WTC11 (cell line): ENCODE measurements around the gene TFCP2. TPM values are rescaled to one million over a fixed set of nuclear protein-coding genes. Genes with fewer than 3 reads are reported as not detected.

Experiments used
- ATAC-seq: fragments of 200-7000 bp; cut with Tn5 transposase; 2 replicates; pipeline ENCODE4 v1.10.0; 2021; ENCODE audit warnings: mild to moderate bottlenecking, moderate library complexity
- CTCF ChIA-PET: fragments of 300-600 bp; sonication (Branson Sonifier 250); formaldehyde crosslinking; loops from one replicate; lab custom pipeline; 2021; ENCODE audit warnings: antibody characterized with exemption; lab: Charles Lee
- POLR2A ChIA-PET: fragments of 350-600 bp; sonication (Branson Sonifier 250); formaldehyde crosslinking; loops from one replicate; lab custom pipeline; 2021; ENCODE audit warnings: antibody characterized with exemption; lab: Charles Lee
- DNase-seq: peaks from one replicate; pipeline ENCODE4 v3.0.0; 2021; ENCODE audit warnings: low spot score
- H3K27ac Mint-ChIP-seq: 2 replicates; pipeline ENCODE4 v1.8.0; 2021; ENCODE audit warnings: mixed read lengths
- H3K27me3 Mint-ChIP-seq: 2 replicates; pipeline ENCODE4 v1.8.0; 2021; ENCODE audit warnings: low read depth, mild to moderate bottlenecking, moderate library complexity, mixed read lengths
- H3K36me3 Mint-ChIP-seq: 2 replicates; pipeline ENCODE4 v1.8.0; 2021; ENCODE audit warnings: mixed read lengths
- H3K4me1 Mint-ChIP-seq: 2 replicates; pipeline ENCODE4 v1.8.0; 2022; ENCODE audit warnings: mixed read lengths
- H3K4me3 Mint-ChIP-seq: 2 replicates; pipeline ENCODE4 v1.8.0; 2021; ENCODE audit warnings: mild to moderate bottlenecking, moderate library complexity, mixed read lengths
- H3K9me3 Mint-ChIP-seq: 2 replicates; pipeline ENCODE4 v1.8.0; 2021; ENCODE audit warnings: mixed read lengths
- ATF1 ChIP-seq: sonication (generic); formaldehyde crosslinking; IDR thresholded peaks from 2 replicates; pipeline ENCODE4 v1.8.1; 2023; ENCODE audit warnings: mild to moderate bottlenecking, moderate library complexity, missing genetic modification reagents
- CREB1 ChIP-seq: sonication (generic); formaldehyde crosslinking; IDR thresholded peaks from 2 replicates; pipeline ENCODE4 v1.8.0; 2023; ENCODE audit warnings: mild to moderate bottlenecking, missing genetic modification reagents
- EMX1 ChIP-seq: fragments of 250-450 bp; sonication (Bioruptor Pico); IDR thresholded peaks from 2 replicates; pipeline ENCODE4 v1.8.0; 2021; ENCODE audit warnings: mild to moderate bottlenecking
- ESRRA ChIP-seq: sonication (generic); formaldehyde crosslinking; IDR thresholded peaks from 2 replicates; pipeline ENCODE4 v1.8.1; 2022; ENCODE audit warnings: mild to moderate bottlenecking, missing genetic modification reagents, borderline replicate concordance
- GABPB1 ChIP-seq: sonication (generic); formaldehyde crosslinking; IDR thresholded peaks from 2 replicates; pipeline ENCODE4 v1.8.1; 2023; ENCODE audit warnings: mild to moderate bottlenecking, missing genetic modification reagents
- GRHL2 ChIP-seq: fragments of 250-450 bp; sonication (Bioruptor Pico); IDR thresholded peaks from 2 replicates; pipeline ENCODE4 v1.8.0; 2022; ENCODE audit warnings: mild to moderate bottlenecking, moderate library complexity; ENCODE audit not compliant: insufficient replicate concordance, severe bottlenecking
- GTF2I ChIP-seq: fragments of 250-450 bp; sonication (Bioruptor Pico); conservative IDR thresholded peaks from 2 replicates; pipeline ENCODE4 v1.4.0; 2021; ENCODE audit warnings: mild to moderate bottlenecking
- NFE2L1 ChIP-seq: sonication (generic); formaldehyde crosslinking; IDR thresholded peaks from 2 replicates; pipeline ENCODE4 v1.8.1; 2023; ENCODE audit warnings: missing genetic modification reagents
- NFYB ChIP-seq: sonication (generic); formaldehyde crosslinking; conservative IDR thresholded peaks from 2 replicates; pipeline ENCODE4 v1.8.0; 2022; ENCODE audit warnings: low read depth, missing genetic modification reagents
- NR1H2 ChIP-seq: sonication (generic); formaldehyde crosslinking; IDR thresholded peaks from 2 replicates; pipeline ENCODE4 v1.9.0; 2021; ENCODE audit warnings: mild to moderate bottlenecking, moderate library complexity, missing genetic modification reagents
- NR2C2 ChIP-seq: sonication (generic); formaldehyde crosslinking; IDR thresholded peaks from 2 replicates; pipeline ENCODE4 v1.8.0; 2022; ENCODE audit warnings: mild to moderate bottlenecking, missing genetic modification reagents
- NR3C1 ChIP-seq: sonication (generic); formaldehyde crosslinking; conservative IDR thresholded peaks from 2 replicates; pipeline ENCODE4 v1.8.1; 2023; ENCODE audit warnings: low read depth, mild to moderate bottlenecking, missing genetic modification reagents
- RELA ChIP-seq: sonication (generic); formaldehyde crosslinking; IDR thresholded peaks from 2 replicates; pipeline ENCODE4 v1.8.1; 2022; ENCODE audit warnings: missing genetic modification reagents, mild to moderate bottlenecking, borderline replicate concordance
- RORB ChIP-seq: fragments of 250-450 bp; sonication (Bioruptor Pico); IDR thresholded peaks from 2 replicates; pipeline ENCODE4 v1.9.0; 2021; ENCODE audit warnings: mild to moderate bottlenecking
- SMAD3 ChIP-seq: sonication (generic); formaldehyde crosslinking; IDR thresholded peaks from 2 replicates; pipeline ENCODE4 v1.8.0; 2022; ENCODE audit warnings: missing genetic modification reagents, mild to moderate bottlenecking, borderline replicate concordance
- SMAD4 ChIP-seq: sonication (generic); formaldehyde crosslinking; IDR thresholded peaks from 2 replicates; pipeline ENCODE4 v1.8.0; 2022; ENCODE audit warnings: mild to moderate bottlenecking, missing genetic modification reagents
- TCF7 ChIP-seq: sonication (generic); formaldehyde crosslinking; IDR thresholded peaks from 2 replicates; pipeline ENCODE4 v1.8.0; 2022; ENCODE audit warnings: mild to moderate bottlenecking, low read depth, missing genetic modification reagents, moderate library complexity
- total RNA-seq: library from RNA; stranded (reverse); gene quantifications from 3 replicates; pipeline ENCODE4 v1.2.3, GENCODE V29; 2021
- TF ChIP-seq, protein P1 (sequence below): fragments of 250-450 bp; sonication (Bioruptor Pico); IDR thresholded peaks from 2 replicates; pipeline ENCODE4 v1.9.0; 2021; ENCODE audit warnings: mild to moderate bottlenecking
- TF ChIP-seq, protein P2 (sequence below): sonication (generic); formaldehyde crosslinking; IDR thresholded peaks from 2 replicates; pipeline ENCODE4 v1.8.0; 2023; ENCODE audit warnings: missing genetic modification reagents, mild to moderate bottlenecking, borderline replicate concordance
- TF ChIP-seq, protein P3 (sequence below): sonication (generic); formaldehyde crosslinking; IDR thresholded peaks from 2 replicates; pipeline ENCODE4 v1.8.0; 2023; ENCODE audit warnings: missing genetic modification reagents
- TF ChIP-seq, protein P4 (sequence below): sonication (generic); formaldehyde crosslinking; IDR thresholded peaks from 2 replicates; pipeline ENCODE4 v1.8.1; 2022; ENCODE audit warnings: missing genetic modification reagents, borderline replicate concordance
- TF ChIP-seq, protein P5 (sequence below): sonication (generic); formaldehyde crosslinking; IDR thresholded peaks from 2 replicates; pipeline ENCODE4 v1.8.1; 2022; ENCODE audit warnings: mild to moderate bottlenecking, missing genetic modification reagents, moderate library complexity, borderline replicate concordance
- TF ChIP-seq, protein P6 (sequence below): sonication (generic); formaldehyde crosslinking; IDR thresholded peaks from 2 replicates; pipeline ENCODE4 v1.8.1; 2023; ENCODE audit warnings: mild to moderate bottlenecking, moderate library complexity, missing genetic modification reagents
- TF ChIP-seq, protein P7 (sequence below): fragments of 250-450 bp; sonication (Bioruptor Pico); conservative IDR thresholded peaks from 2 replicates; pipeline ENCODE4 v1.9.0; 2021; ENCODE audit warnings: mild to moderate bottlenecking

The TFCP2 gene
- total RNA-seq, 1 experiment from 2014 or later, result 35.4 TPM

DNA sequence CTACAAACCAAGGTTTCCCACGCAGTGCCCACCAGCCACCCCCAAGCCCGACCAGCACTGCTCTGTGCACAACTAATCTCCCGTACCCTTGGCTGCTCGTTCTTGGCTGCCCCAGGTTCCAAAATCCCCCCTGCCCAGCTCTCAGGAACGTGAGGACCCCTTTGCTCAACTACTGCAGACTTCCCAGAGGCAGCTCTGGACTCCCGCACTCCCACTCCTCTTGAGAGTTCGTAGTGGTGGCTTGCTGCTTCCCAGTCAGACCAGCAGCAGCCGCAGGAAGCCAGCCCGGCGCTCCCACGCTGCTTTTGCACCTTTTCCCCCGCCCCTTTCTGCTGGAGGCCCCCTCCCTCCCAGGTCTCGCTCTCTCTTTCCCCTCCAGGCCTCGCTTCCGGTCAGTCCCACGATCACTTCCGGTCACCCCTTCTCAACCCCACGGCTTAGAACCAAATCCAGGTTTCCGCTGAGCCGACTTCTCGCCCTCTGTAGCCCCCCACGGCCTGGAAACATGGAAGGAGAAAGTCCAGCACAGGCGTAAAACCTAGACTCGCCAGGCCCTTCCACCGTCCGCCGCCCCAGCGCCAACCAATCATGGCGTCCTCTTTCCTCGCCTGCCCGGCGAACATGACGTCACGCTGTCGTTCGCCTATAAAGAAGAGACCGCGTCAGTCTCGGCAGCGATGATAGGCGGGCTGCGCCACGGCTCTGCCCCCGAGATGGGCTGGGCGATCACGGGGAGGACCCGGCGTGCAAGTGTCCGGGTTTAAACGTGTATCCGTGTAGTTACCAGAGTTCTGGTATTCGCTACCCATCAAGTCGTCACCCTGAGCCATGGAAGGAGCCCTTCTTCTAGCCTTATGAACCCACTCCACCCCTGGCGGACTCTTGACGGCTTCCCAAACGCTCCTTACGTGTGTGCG lies at the start of gene TFCP2 (continued):
- TF ChIP-seq SMAD3 (peak; percentile 33; the same call in 1 of the 2 replicates), GABPB1 (CRISPR knock-in tag) (0 out of 2 replicates have a peak, but pooled peaks have one; percentile 49), SMAD4 (CRISPR knock-in tag) (no peak), ESRRA (no peak), CREB1 (CRISPR knock-in tag) (peak; percentile 72; the same call in 1 of the 2 replicates), GRHL2 (no peak), NFE2L1 (CRISPR knock-in tag) (peak; percentile 67; the same call in 1 of the 2 replicates), NR2C2 (CRISPR knock-in tag) (no peak), EMX1 (CRISPR knock-in tag) (no peak), TCF7 (no peak), RELA (no peak), GTF2I (CRISPR knock-in tag) (no peak)
- TF ChIP-seq, protein P1, sequence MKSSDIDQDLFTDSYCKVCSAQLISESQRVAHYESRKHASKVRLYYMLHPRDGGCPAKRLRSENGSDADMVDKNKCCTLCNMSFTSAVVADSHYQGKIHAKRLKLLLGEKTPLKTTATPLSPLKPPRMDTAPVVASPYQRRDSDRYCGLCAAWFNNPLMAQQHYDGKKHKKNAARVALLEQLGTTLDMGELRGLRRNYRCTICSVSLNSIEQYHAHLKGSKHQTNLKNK (CRISPR knock-in tag), result no peak
- TF ChIP-seq, protein P2, sequence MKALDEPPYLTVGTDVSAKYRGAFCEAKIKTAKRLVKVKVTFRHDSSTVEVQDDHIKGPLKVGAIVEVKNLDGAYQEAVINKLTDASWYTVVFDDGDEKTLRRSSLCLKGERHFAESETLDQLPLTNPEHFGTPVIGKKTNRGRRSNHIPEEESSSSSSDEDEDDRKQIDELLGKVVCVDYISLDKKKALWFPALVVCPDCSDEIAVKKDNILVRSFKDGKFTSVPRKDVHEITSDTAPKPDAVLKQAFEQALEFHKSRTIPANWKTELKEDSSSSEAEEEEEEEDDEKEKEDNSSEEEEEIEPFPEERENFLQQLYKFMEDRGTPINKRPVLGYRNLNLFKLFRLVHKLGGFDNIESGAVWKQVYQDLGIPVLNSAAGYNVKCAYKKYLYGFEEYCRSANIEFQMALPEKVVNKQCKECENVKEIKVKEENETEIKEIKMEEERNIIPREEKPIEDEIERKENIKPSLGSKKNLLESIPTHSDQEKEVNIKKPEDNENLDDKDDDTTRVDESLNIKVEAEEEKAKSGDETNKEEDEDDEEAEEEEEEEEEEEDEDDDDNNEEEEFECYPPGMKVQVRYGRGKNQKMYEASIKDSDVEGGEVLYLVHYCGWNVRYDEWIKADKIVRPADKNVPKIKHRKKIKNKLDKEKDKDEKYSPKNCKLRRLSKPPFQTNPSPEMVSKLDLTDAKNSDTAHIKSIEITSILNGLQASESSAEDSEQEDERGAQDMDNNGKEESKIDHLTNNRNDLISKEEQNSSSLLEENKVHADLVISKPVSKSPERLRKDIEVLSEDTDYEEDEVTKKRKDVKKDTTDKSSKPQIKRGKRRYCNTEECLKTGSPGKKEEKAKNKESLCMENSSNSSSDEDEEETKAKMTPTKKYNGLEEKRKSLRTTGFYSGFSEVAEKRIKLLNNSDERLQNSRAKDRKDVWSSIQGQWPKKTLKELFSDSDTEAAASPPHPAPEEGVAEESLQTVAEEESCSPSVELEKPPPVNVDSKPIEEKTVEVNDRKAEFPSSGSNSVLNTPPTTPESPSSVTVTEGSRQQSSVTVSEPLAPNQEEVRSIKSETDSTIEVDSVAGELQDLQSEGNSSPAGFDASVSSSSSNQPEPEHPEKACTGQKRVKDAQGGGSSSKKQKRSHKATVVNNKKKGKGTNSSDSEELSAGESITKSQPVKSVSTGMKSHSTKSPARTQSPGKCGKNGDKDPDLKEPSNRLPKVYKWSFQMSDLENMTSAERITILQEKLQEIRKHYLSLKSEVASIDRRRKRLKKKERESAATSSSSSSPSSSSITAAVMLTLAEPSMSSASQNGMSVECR, result no peak; the same call in 1 of the 2 replicates
- TF ChIP-seq, protein P3, sequence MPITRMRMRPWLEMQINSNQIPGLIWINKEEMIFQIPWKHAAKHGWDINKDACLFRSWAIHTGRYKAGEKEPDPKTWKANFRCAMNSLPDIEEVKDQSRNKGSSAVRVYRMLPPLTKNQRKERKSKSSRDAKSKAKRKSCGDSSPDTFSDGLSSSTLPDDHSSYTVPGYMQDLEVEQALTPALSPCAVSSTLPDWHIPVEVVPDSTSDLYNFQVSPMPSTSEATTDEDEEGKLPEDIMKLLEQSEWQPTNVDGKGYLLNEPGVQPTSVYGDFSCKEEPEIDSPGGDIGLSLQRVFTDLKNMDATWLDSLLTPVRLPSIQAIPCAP, result no peak
- TF ChIP-seq, protein P4, sequence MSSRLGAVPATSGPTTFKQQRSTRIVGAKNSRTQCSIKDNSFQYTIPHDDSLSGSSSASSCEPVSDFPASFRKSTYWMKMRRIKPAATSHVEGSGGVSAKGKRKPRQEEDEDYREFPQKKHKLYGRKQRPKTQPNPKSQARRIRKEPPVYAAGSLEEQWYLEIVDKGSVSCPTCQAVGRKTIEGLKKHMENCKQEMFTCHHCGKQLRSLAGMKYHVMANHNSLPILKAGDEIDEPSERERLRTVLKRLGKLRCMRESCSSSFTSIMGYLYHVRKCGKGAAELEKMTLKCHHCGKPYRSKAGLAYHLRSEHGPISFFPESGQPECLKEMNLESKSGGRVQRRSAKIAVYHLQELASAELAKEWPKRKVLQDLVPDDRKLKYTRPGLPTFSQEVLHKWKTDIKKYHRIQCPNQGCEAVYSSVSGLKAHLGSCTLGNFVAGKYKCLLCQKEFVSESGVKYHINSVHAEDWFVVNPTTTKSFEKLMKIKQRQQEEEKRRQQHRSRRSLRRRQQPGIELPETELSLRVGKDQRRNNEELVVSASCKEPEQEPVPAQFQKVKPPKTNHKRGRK (CRISPR knock-in tag), result no peak

DNA sequence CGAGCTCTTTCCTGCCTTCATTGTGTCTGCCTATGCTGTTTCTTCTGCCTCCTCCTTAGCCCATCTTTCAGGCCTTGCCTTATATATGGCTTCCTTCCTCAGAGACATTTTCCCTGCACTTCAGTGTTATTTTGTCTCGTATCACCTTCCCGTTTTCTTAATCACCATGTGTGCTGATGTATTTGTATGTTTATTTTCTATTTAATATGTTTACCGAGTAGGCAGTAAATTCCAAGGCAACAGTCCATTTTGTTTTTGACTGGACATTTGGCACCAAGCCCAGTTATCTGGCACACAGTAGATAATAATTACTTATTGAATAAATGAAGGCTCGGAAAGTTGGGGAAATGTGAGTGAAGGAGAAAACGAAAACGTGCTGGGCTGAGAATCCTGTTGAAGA lies 49.5 kb upstream of the TFCP2 start:
- Mint-ChIP-seq H3K4me1 (peaks cover 20% of the 10 kb centered on the region), H3K27me3 (no peaks in the 10 kb centered on the region), H3K4me3 (no peak overlapping the region), H3K27ac (no peak overlapping the region), H3K36me3 (no peaks in the 10 kb centered on the region), H3K9me3 (no peaks in the 10 kb centered on the region)
- CTCF ChIA-PET, result no interaction called here
- no peak for DNase-seq
- POLR2A ChIA-PET, result no interaction called here
- no peak for ATAC-seq
- TF ChIP-seq NFYB, result no peak
- TF ChIP-seq, protein P5, sequence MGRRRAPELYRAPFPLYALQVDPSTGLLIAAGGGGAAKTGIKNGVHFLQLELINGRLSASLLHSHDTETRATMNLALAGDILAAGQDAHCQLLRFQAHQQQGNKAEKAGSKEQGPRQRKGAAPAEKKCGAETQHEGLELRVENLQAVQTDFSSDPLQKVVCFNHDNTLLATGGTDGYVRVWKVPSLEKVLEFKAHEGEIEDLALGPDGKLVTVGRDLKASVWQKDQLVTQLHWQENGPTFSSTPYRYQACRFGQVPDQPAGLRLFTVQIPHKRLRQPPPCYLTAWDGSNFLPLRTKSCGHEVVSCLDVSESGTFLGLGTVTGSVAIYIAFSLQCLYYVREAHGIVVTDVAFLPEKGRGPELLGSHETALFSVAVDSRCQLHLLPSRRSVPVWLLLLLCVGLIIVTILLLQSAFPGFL (CRISPR knock-in tag), result no peak
- TF ChIP-seq, protein P6, sequence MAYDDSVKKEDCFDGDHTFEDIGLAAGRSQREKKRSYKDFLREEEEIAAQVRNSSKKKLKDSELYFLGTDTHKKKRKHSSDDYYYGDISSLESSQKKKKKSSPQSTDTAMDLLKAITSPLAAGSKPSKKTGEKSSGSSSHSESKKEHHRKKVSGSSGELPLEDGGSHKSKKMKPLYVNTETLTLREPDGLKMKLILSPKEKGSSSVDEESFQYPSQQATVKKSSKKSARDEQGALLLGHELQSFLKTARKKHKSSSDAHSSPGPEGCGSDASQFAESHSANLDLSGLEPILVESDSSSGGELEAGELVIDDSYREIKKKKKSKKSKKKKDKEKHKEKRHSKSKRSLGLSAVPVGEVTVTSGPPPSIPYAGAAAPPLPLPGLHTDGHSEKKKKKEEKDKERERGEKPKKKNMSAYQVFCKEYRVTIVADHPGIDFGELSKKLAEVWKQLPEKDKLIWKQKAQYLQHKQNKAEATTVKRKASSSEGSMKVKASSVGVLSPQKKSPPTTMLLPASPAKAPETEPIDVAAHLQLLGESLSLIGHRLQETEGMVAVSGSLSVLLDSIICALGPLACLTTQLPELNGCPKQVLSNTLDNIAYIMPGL (CRISPR knock-in tag), result no peak
- no peak for TF ChIP-seq ATF1 (CRISPR knock-in tag)
- no peak for TF ChIP-seq RORB
- no peak for TF ChIP-seq NR1H2 (CRISPR knock-in tag)
- no peak for TF ChIP-seq NR3C1 (CRISPR knock-in tag)
- TF ChIP-seq, protein P7, sequence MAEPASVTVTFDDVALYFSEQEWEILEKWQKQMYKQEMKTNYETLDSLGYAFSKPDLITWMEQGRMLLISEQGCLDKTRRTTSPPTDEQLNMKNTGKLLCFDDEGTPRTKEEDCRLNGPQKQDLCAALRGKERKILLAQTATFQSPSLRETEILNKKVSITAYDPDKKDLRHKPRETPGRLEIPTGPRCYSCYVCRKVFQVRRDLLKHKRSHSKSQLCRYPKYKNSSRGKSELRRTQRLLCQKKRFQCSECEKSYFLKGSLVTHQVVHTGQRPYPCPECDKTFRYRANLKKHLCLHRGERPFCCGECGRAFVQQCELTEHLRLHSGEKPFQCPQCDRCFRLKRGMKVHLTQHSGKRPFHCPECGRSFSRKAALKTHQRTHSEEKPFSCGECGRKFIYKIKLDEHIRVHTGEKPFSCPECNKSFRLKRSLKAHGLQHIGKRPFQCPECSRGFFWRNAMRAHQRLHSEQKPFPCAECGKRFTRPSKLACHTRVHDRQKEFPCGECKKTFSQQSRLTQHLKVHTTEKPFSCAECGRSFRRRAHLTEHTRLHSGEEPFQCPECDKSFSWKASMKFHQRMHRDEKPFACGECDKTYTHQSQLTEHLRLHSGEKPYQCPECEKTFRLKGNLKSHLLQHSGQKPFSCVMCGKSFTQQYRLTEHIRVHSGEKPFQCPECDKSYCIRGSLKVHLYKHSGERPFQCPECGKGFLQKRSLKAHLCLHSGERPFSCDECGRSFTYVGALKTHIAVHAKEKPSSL (CRISPR knock-in tag), result no peak
